Adrenal gland (tissue), 12 donors: ENCODE measurements around the gene ANAPC1. TPM values are rescaled to one million over a fixed set of nuclear protein-coding genes. Genes with fewer than 3 reads are reported as not detected.
"Not testable (repeated sequence)": the region's sequence is repeated elsewhere in the genome, so short reads cannot be mapped to it uniquely, and the experiment has no call there.

Source experiments
- DNase-seq, 7 donors: peaks; one replicate each; pipeline ENCODE4 v3.0.0-alpha.2; 2019 to 2020
- H3K27ac ChIP-seq, 5 donors: fragments of 200-600 bp; sonication (generic) in 4 of 5; 1 replicate in 3 of 5; 2 replicates in 2 of 5; pipeline versions ENCODE4 v1.5.1 to v1.8.0; 2016 to 2020; ENCODE audit warnings: mild to moderate bottlenecking in 1 of 5
- H3K27me3 ChIP-seq: fragments of 200-600 bp; 2 replicates; pipeline ENCODE4 v1.8.0; 2021
- H3K36me3 ChIP-seq, 2 donors: fragments of 200-600 bp; replicated peaks in 1 of 2; 1 replicate in 1 of 2; 2 replicates in 1 of 2; pipeline versions ENCODE4 v1.5.1 to v1.8.0; 2018 to 2022
- H3K4me1 ChIP-seq, 2 donors: fragments of 200-600 bp; replicated peaks in 1 of 2; 1 replicate in 1 of 2; 2 replicates in 1 of 2; pipeline versions ENCODE4 v1.5.1 to v1.8.0; 2018 to 2021
- H3K4me3 ChIP-seq, 4 donors: fragments of 200-600 bp; sonication (generic) in 3 of 4; one replicate each; pipeline ENCODE4 v1.5.1; 2016 to 2018
- H3K9me3 ChIP-seq, 3 donors: fragments of 200-600 bp; sonication (generic) in 1 of 3; replicated peaks in 1 of 3; 1 replicate in 2 of 3; 2 replicates in 1 of 3; pipeline versions ENCODE4 v1.5.1 to v1.8.0; 2016 to 2021
- WGBS, 4 donors: extraction: QIAGEN DNeasy Blood & Tissue Kit in 2 of 4; methylation state at CpG; one replicate each; pipeline versions ENCODE4 v1.1.5 to v1.1.7; 2013 to 2017; 5-methylcytosine and 5-hydroxymethylcytosine counted together
- intact Hi-C, 2 donors: fragments of 100-400 bp; cut with DNase I; formaldehyde crosslinking; loops; one replicate each; pipeline versions ENCODE4 v1.14.1 to v1.15.0; 2022 to 2023
- microRNA-seq, 3 donors: library from miRNA; unstranded; fragments of <30 nt; microRNA quantifications; one replicate each; pipeline ENCODE4, GENCODE V29; 2017 to 2020
- polyA plus RNA-seq, 3 donors: library from polyadenylated mRNA; stranded (reverse); fragments of 200-250 nt in 2 of 3; fragments of 350-450 nt in 1 of 3; fragmentation: Illumina TruSeq in 1 of 3; extraction: RNeasy Lipid Tissue Mini Kit (QIAGEN cat#74804) in 1 of 3; gene quantifications; one replicate each; pipeline ENCODE4 v1.2.3, GENCODE V29; 2013 to 2014
- small RNA-seq, 2 donors: library from RNA; depleted of rRNA; stranded (forward); fragments of <200 nt; gene quantifications; one replicate each; pipeline ENCODE3, GENCODE V24; 2016
- total RNA-seq, 9 donors: library from RNA; depleted of rRNA in 4 of 9; stranded (reverse); fragments of >200 nt in 4 of 9; fragments of 120-200 nt in 1 of 9; fragmentation: NEBNext Ultra II Directional in 1 of 9; extraction: Animal tissue kit (Norgen Biotek cat#: 25700) in 1 of 9; gene quantifications; one replicate each; pipeline versions ENCODE4 v1.1.0 to v1.2.4, GENCODE V29; 2013 to 2023
- donor health status: healthy with polysubstance abuse.
- donor health status: Bipolar disorder and iron deficiency.
- donor health status: DM: yes; HTN: yes; CAD: no.
- donor health status: DM: no; HTN: no; CAD: no.
- donor health status: DM: no; HTN: no; CAD: no.
- donor health status: DM: yes; HTN: yes; CAD: no.

The ANAPC1 gene
- total and polyA plus RNA-seq, 12 donors, result 5.4 to 63.9 (median 25.3) TPM

DNA sequence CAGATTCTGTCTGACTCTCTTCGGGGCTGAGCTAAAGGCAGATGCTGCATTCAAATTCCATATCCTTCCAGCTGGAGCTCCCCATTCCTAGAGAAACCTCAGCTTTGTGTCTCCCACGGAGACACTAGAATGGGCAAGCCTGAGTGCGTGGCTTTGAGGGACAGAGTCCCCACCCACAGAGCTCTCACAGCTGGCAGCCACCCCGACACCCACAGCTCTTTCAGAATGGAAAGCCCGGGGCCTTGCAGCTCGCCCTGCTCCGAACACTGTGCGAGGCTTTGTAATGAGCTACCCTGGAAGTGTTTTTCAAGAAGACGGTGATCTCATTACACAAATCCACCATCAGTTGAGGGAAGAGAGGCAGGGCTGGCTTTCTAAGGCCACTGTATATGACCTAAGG, 164.4 kb downstream of the ANAPC1 start:
- DNase-seq, H3K4me3 ChIP-seq, intact Hi-C loops, H3K4me1 ChIP-seq, H3K27ac ChIP-seq, H3K36me3 ChIP-seq, H3K27me3 ChIP-seq, H3K9me3 ChIP-seq: not testable (repeated sequence)
- 85 to 96% (median 87%) methylated on average over 3 to 5 of the region's 9 CpGs for WGBS, 4 donors

Small RNA genes lying within 50 kb of the gene (microRNA-seq; reads per million reads assigned to microRNA genes)
- 0 reads per million in 3 donors for gene MIR4771-2

Small RNA genes lying within 50 kb of the gene (small RNA-seq; reads per million reads assigned to genes)
- gene MIR4771-2 (0 reads per million in 2 donors), gene RN7SL297P (0 reads per million in 2 donors)

Other genes starting within 250 kb of the ANAPC1 start
- gene MERTK, start 14.4 kb upstream of the ANAPC1 start, total RNA-seq, result 100 to 1,000 TPM in 1 of 9 donors, 10 to 100 TPM in 8; 33.3 to 152 (median 76.5) TPM
- gene MERTK, start 14.4 kb upstream of the ANAPC1 start, polyA plus RNA-seq, result 10 to 100 TPM; 23.3 to 95.2 (median 66.5) TPM
- gene TMEM87B, start 171.1 kb upstream of the ANAPC1 start, total RNA-seq, result 10 to 100 TPM; 21.5 to 37.5 (median 33.1) TPM
- 10 to 100 TPM in 2 of 3 donors, 1 to 10 TPM in 1; 8.9 to 28.3 (median 13.5) TPM for gene TMEM87B, start 171.1 kb upstream of the ANAPC1 start, polyA plus RNA-seq